Dermis microvascular lymphatic vessel endothelial cell (primary cell): ENCODE measurements around the gene PEBP1. TPM values are rescaled to one million over a fixed set of nuclear protein-coding genes. Genes with fewer than 3 reads are reported as not detected.

Experiments
- DNase-seq, 2 donors: peaks; one replicate each; pipeline versions ENCODE4 v3.0.0 to v3.0.0-alpha.2; 2010; ENCODE audit warnings: low read depth in 2 of 2
- total RNA-seq: library from RNA; depleted of rRNA; stranded (reverse); fragments of >200 nt; gene quantifications from 2 replicates; pipeline ENCODE4 v1.2.1, GENCODE V29; 2014

Gene PEBP1
- total RNA-seq, 1 donor from 2014 or later = 167 TPM

GRCh38 chr12:118190266-118190665 lies 54.3 kb downstream of the PEBP1 start:
- no peak for DNase-seq

- DNase-seq = no peak
Observed at GRCh38 chr12:118193477-118193876, 57.6 kb downstream of the PEBP1 start.

GRCh38 chr12:118193958-118194357 lies 58.0 kb downstream of the PEBP1 start:
- DNase-seq = no peak

Other genes with a start within 250 kb of the PEBP1 start
- gene KSR2, start 167.1 kb upstream of the PEBP1 start, total RNA-seq = 0.26 and 0.38 TPM in 2 replicates
- gene RFC5, start 119.4 kb upstream of the PEBP1 start, total RNA-seq = 15.9 and 17.2 TPM in 2 replicates
- 82.4 and 116 TPM in 2 replicates for gene WSB2, start 74.9 kb upstream of the PEBP1 start, total RNA-seq
- 44.5 and 48.5 TPM in 2 replicates for gene VSIG10, start 32.1 kb upstream of the PEBP1 start, total RNA-seq
- gene TAOK3, start 236.8 kb downstream of the PEBP1 start, total RNA-seq = 15.3 and 16.7 TPM in 2 replicates
- gene SUDS3, start 240.4 kb downstream of the PEBP1 start, total RNA-seq = 23.3 and 25.0 TPM in 2 replicates